Breast epithelium (tissue), 3 donors: ENCODE data around the gene CADM1.

ENCODE experiments used
- CTCF ChIP-seq, 3 donors: fragments of 450-650 bp; IDR thresholded peaks; one replicate each; pipeline ENCODE4 v1.5.1; 2016 to 2017; ENCODE audit warnings: antibody characterized with exemption in 3 of 3, mild to moderate bottlenecking in 3 of 3, moderate library complexity in 3 of 3
- POLR2A ChIP-seq: fragments of 450-650 bp; IDR thresholded peaks from one replicate; pipeline ENCODE4 v1.6.1; 2016; ENCODE audit warnings: antibody characterized with exemption, mild to moderate bottlenecking, moderate library complexity

GRCh38 chr11:115214644-115215234 is 289.5 kb downstream of the CADM1 start:
- TF ChIP-seq CTCF (IDR thresholded peaks at IDR 0.05) (no peak), POLR2A (no peak)
